MM.1S (cell line): ENCODE measurements around the gene PODNL1.

Experiments
- DNase-seq: peaks from one replicate; pipeline ENCODE4 v3.0.0-alpha.2; 2015
- H2AFZ ChIP-seq: fragments of 300-600 bp; sonication (generic); 2 replicates; pipeline ENCODE4 v1.6.0; 2016; ENCODE audit warnings: antibody characterized with exemption, low read length
- H3F3A ChIP-seq: fragments of 300-600 bp; sonication (generic); 2 replicates; pipeline ENCODE4 v1.6.1; 2016; ENCODE audit warnings: mild to moderate bottlenecking, antibody characterized with exemption, low read length, moderate library complexity, mixed read lengths; ENCODE audit not compliant: insufficient read depth
- H3K27ac ChIP-seq: fragments of 300-600 bp; sonication (generic); 2 replicates; pipeline ENCODE4 v1.5.1; 2016; ENCODE audit warnings: mild to moderate bottlenecking, low read length
- H3K27me3 ChIP-seq: fragments of 300-600 bp; sonication (generic); replicated peaks from 2 replicates; pipeline ENCODE4 v1.6.0; 2016; ENCODE audit warnings: low read length; ENCODE audit not compliant: insufficient read depth
- H3K36me3 ChIP-seq: fragments of 300-600 bp; sonication (generic); replicated peaks from 2 replicates; pipeline ENCODE4 v1.6.1; 2016; ENCODE audit warnings: mild to moderate bottlenecking, low read length, mixed read lengths; ENCODE audit not compliant: insufficient read depth
- H3K4me1 ChIP-seq: fragments of 300-600 bp; sonication (generic); 2 replicates; pipeline ENCODE4 v1.6.1; 2016; ENCODE audit warnings: low read length, mixed read lengths
- H3K4me2 ChIP-seq: fragments of 300-600 bp; sonication (generic); 2 replicates; pipeline ENCODE4 v1.6.0; 2016; ENCODE audit warnings: low read depth, low read length
- H3K4me3 ChIP-seq: fragments of 300-600 bp; sonication (generic); 2 replicates; pipeline ENCODE4 v1.5.1; 2016; ENCODE audit warnings: low read length, mixed read lengths
- H3K79me2 ChIP-seq: fragments of 300-600 bp; sonication (generic); 2 replicates; pipeline ENCODE4 v1.6.1; 2016; ENCODE audit warnings: mixed run types, low read length, mixed read lengths
- H3K9ac ChIP-seq: fragments of 300-600 bp; sonication (generic); 2 replicates; pipeline ENCODE4 v1.6.1; 2016; ENCODE audit warnings: low read length, mixed read lengths
- H3K9me2 ChIP-seq: fragments of 300-600 bp; sonication (generic); replicated peaks from 2 replicates; pipeline ENCODE4 v1.6.1; 2016; ENCODE audit warnings: mild to moderate bottlenecking, low read length, mixed read lengths; ENCODE audit not compliant: insufficient read depth
- H3K9me3 ChIP-seq: fragments of 300-600 bp; sonication (generic); replicated peaks from 2 replicates; pipeline ENCODE4 v1.6.1; 2016; ENCODE audit warnings: mild to moderate bottlenecking, low read length, mixed read lengths; ENCODE audit not compliant: insufficient read depth
- H4K20me1 ChIP-seq: fragments of 300-600 bp; sonication (generic); 2 replicates; pipeline ENCODE4 v1.6.1; 2016; ENCODE audit warnings: mild to moderate bottlenecking, low read length, moderate library complexity, mixed read lengths; ENCODE audit not compliant: insufficient read depth
- CTCF ChIP-seq: fragments of 300-600 bp; sonication (generic); IDR thresholded peaks from 2 replicates; pipeline ENCODE4 v1.5.1; 2016; ENCODE audit warnings: antibody characterized with exemption, low read length, mixed read lengths
- EZH2 ChIP-seq: fragments of 300-600 bp; sonication (generic); optimal IDR thresholded peaks from 2 replicates; pipeline ENCODE3; 2017; ENCODE audit warnings: low read depth, mild to moderate bottlenecking, antibody characterized with exemption, low read length, mixed read lengths
- EZH2phosphoT487 ChIP-seq: fragments of 300-600 bp; sonication (generic); IDR thresholded peaks from 2 replicates; pipeline ENCODE4 v1.6.1; 2018; ENCODE audit warnings: antibody characterized with exemption, low read length

PODNL1 gene

GRCh38 chr19:13985771-13986347, 47.6 kb upstream of the PODNL1 start:
- H3K9me3 ChIP-seq = no peaks in the 10 kb centered on the region
- TF ChIP-seq EZH2phosphoT487 (no peak), CTCF (no peak), EZH2 (no peak)
- H3K4me3 ChIP-seq = peak overlapping the region; percentile 55
- no peaks in the 10 kb centered on the region for H4K20me1 ChIP-seq
- peaks cover 18% of the 10 kb centered on the region for H3F3A ChIP-seq
- H3K36me3 ChIP-seq = no peaks in the 10 kb centered on the region
- H3K79me2 ChIP-seq = no peaks in the 10 kb centered on the region
- H3K27ac ChIP-seq = peak overlapping the region; percentile 90
- H3K27me3 ChIP-seq = no peaks in the 10 kb centered on the region
- no peaks in the 10 kb centered on the region for H3K9me2 ChIP-seq
- H3K4me2 ChIP-seq = peak overlapping the region; percentile 95
- H3K9ac ChIP-seq = peak overlapping the region; percentile 81
- peak; percentile 35 for DNase-seq
- H3K4me1 ChIP-seq = peaks cover 22% of the 10 kb centered on the region
- peak overlapping the region; percentile 89 for H2AFZ ChIP-seq

- TF ChIP-seq EZH2phosphoT487 (no peak), CTCF (no peak), EZH2 (no peak)
- no peaks in the 10 kb centered on the region for H3K36me3 ChIP-seq
- no peak for DNase-seq
- no peaks in the 10 kb centered on the region for H4K20me1 ChIP-seq
- no peak overlapping the region for H3K9ac ChIP-seq
- no peaks in the 10 kb centered on the region for H3K79me2 ChIP-seq
- no peaks in the 10 kb centered on the region for H3K27me3 ChIP-seq
- peaks cover 22% of the 10 kb centered on the region for H3K4me1 ChIP-seq
- no peak overlapping the region for H3K4me2 ChIP-seq
- no peaks in the 10 kb centered on the region for H3K9me3 ChIP-seq
- H3F3A ChIP-seq = peaks cover 18% of the 10 kb centered on the region
- H2AFZ ChIP-seq = no peak overlapping the region
- no peak overlapping the region; the same call in 1 of the 2 replicates for H3K27ac ChIP-seq
- no peaks in the 10 kb centered on the region for H3K9me2 ChIP-seq
- H3K4me3 ChIP-seq = no peak overlapping the region
Measured at GRCh38 chr19:13984875-13985741, 46.9 kb upstream of the PODNL1 start.

- no peak for DNase-seq
- Histone ChIP-seq H3F3A (peaks cover 18% of the 10 kb centered on the region), H3K36me3 (no peaks in the 10 kb centered on the region), H3K4me1 (peaks cover 22% of the 10 kb centered on the region), H3K9ac (no peak overlapping the region), H3K79me2 (no peaks in the 10 kb centered on the region), H3K4me3 (no peak overlapping the region), H3K27ac (no peak overlapping the region), H3K4me2 (no peak overlapping the region), H2AFZ (no peak overlapping the region), H4K20me1 (no peaks in the 10 kb centered on the region), H3K9me2 (no peaks in the 10 kb centered on the region), H3K9me3 (no peaks in the 10 kb centered on the region), H3K27me3 (no peaks in the 10 kb centered on the region)
- TF ChIP-seq EZH2phosphoT487 = no peak
- TF ChIP-seq EZH2 = no peak
- TF ChIP-seq CTCF = no peak
Measured at GRCh38 chr19:13984186-13984585, 46.0 kb upstream of the PODNL1 start.
